HepG2 (cell line): ENCODE results near the gene FYTTD1. TPM values are rescaled to one million over a fixed set of nuclear protein-coding genes. Genes with fewer than 3 reads are reported as not detected.

Experiments
- ELF4 ChIP-seq: sonication (generic); formaldehyde crosslinking; IDR thresholded peaks from 2 replicates; pipeline ENCODE4 v1.5.0; 2020; ENCODE audit warnings: missing genetic modification reagents, mild to moderate bottlenecking, moderate library complexity, borderline replicate concordance
- FOXA1 ChIP-seq, 2 experiments: fragments of 450-650 bp in 1 of 2; sonication (generic) in 1 of 2; formaldehyde crosslinking in 1 of 2; IDR thresholded peaks; 2 replicates each; pipeline versions ENCODE4 v1.4.0 to v1.6.1; 2016 to 2020; ENCODE audit warnings: missing genetic modification reagents in 1 of 2
- FOXM1 ChIP-seq: sonication (generic); formaldehyde crosslinking; IDR thresholded peaks from 2 replicates; pipeline ENCODE4 v1.5.0; 2020; ENCODE audit warnings: missing genetic modification reagents
- HMG20B ChIP-seq: conservative IDR thresholded peaks from 2 replicates; pipeline ENCODE4 v1.6.1; 2016; ENCODE audit warnings: missing genetic modification reagents, missing compliant biosample characterization
- HOXA9 ChIP-seq: sonication (generic); formaldehyde crosslinking; IDR thresholded peaks from 2 replicates; pipeline ENCODE4 v1.8.1; 2022; ENCODE audit warnings: missing genetic modification reagents, mild to moderate bottlenecking, moderate library complexity, borderline replicate concordance
- NONO ChIP-seq, 2 experiments: fragments of 450-650 bp in 1 of 2; sonication (generic) in 1 of 2; formaldehyde crosslinking in 1 of 2; IDR thresholded peaks in 1 of 2; conservative IDR thresholded peaks in 1 of 2; 2 replicates each; pipeline versions ENCODE4 v1.6.1 to v1.8.0; 2017 to 2022; ENCODE audit warnings: mild to moderate bottlenecking in 1 of 2, missing genetic modification reagents in 1 of 2, moderate library complexity in 1 of 2
- SKI ChIP-seq: fragments of 450-650 bp; IDR thresholded peaks from one replicate; pipeline ENCODE4 v1.6.1; 2018; ENCODE audit warnings: mild to moderate bottlenecking; ENCODE audit not compliant: partially characterized antibody
- ZNF451 ChIP-seq: sonication (generic); formaldehyde crosslinking; IDR thresholded peaks from 2 replicates; pipeline ENCODE4 v1.5.0; 2020; ENCODE audit warnings: mild to moderate bottlenecking, missing genetic modification reagents
- ZNF777 ChIP-seq: sonication (generic); formaldehyde crosslinking; IDR thresholded peaks from 2 replicates; pipeline ENCODE4 v1.4.0; 2020; ENCODE audit warnings: missing genetic modification reagents
- polyA plus RNA-seq, 8 experiments: library from polyadenylated mRNA; depleted of rRNA in 3 of 8; stranded (reverse) in 7 of 8; unstranded in 1 of 8; fragments of >200 nt; fragmentation: Illumina TruSeq in 4 of 8; extraction: Trizol in 4 of 8; gene quantifications; 2 replicates each; pipeline versions ENCODE4 v1.2.1 to v1.2.3, GENCODE V29; 2011 to 2016; ENCODE audit warnings: low read depth in 4 of 8, missing spikeins in 1 of 8, mixed read lengths in 1 of 8; ENCODE audit not compliant: insufficient read depth in 1 of 8
- total RNA-seq, 5 experiments: library from RNA; depleted of rRNA; stranded (reverse); fragments of >200 nt; fragmentation: Illumina TruSeq; extraction: Trizol; gene quantifications; 2 replicates each; pipeline ENCODE4 v1.2.3, GENCODE V29; 2016; ENCODE audit warnings: low read depth in 1 of 5
- TF ChIP-seq, protein P1 (sequence below): sonication (generic); formaldehyde crosslinking; IDR thresholded peaks from 2 replicates; pipeline ENCODE4 v1.5.0; 2020; ENCODE audit warnings: mild to moderate bottlenecking, missing genetic modification reagents
- TF ChIP-seq, protein P2 (sequence below): sonication (generic); formaldehyde crosslinking; IDR thresholded peaks from 2 replicates; pipeline ENCODE4 v1.5.0; 2020; ENCODE audit warnings: mild to moderate bottlenecking, missing genetic modification reagents
- TF ChIP-seq, protein P3 (sequence below): sonication (generic); formaldehyde crosslinking; conservative IDR thresholded peaks from 2 replicates; pipeline ENCODE4 v1.8.0; 2022; ENCODE audit warnings: low read depth, missing genetic modification reagents
- TF ChIP-seq, protein P4 (sequence below): sonication (generic); formaldehyde crosslinking; IDR thresholded peaks from 2 replicates; pipeline ENCODE4 v1.4.0; 2020; ENCODE audit warnings: missing genetic modification reagents
- TF ChIP-seq, protein P5 (sequence below): sonication (generic); formaldehyde crosslinking; IDR thresholded peaks from 2 replicates; pipeline ENCODE4 v1.4.0; 2020; ENCODE audit warnings: missing genetic modification reagents, borderline replicate concordance

Gene FYTTD1
- total and polyA plus RNA-seq, 2 of the 13 experiments (the other 11 are each of a cell fraction or from before 2014, with no cell fraction given), result 6.5 to 28.8 TPM

DNA sequence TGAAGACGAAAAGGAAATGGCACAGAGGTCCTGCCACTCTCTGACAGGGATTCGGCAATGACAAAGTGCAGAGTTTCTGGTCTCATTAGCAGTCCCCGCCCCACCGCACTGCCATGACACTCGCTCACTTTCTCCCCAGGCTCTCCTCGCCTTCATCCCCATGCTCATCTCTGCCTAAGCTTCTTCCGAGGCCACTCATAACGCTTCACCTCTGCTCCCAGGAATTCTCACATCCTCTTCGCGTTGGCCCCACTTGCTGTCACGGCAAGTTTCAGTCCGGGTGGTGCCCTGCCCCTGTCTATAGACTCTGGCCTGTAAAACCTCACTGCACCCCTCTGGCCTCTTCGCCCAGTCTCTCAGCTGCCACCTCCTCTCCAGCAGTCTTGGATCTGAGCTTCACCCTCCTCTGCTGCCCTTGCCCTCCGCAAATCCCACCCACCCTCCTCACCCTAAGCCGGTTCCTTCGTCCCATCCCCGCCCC, 13.6 kb upstream of the FYTTD1 start (continued):
- TF ChIP-seq, protein P1, sequence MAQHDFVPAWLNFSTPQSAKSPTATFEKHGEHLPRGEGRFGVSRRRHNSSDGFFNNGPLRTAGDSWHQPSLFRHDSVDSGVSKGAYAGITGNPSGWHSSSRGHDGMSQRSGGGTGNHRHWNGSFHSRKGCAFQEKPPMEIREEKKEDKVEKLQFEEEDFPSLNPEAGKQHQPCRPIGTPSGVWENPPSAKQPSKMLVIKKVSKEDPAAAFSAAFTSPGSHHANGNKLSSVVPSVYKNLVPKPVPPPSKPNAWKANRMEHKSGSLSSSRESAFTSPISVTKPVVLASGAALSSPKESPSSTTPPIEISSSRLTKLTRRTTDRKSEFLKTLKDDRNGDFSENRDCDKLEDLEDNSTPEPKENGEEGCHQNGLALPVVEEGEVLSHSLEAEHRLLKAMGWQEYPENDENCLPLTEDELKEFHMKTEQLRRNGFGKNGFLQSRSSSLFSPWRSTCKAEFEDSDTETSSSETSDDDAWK, result no peak
- TF ChIP-seq, protein P2, sequence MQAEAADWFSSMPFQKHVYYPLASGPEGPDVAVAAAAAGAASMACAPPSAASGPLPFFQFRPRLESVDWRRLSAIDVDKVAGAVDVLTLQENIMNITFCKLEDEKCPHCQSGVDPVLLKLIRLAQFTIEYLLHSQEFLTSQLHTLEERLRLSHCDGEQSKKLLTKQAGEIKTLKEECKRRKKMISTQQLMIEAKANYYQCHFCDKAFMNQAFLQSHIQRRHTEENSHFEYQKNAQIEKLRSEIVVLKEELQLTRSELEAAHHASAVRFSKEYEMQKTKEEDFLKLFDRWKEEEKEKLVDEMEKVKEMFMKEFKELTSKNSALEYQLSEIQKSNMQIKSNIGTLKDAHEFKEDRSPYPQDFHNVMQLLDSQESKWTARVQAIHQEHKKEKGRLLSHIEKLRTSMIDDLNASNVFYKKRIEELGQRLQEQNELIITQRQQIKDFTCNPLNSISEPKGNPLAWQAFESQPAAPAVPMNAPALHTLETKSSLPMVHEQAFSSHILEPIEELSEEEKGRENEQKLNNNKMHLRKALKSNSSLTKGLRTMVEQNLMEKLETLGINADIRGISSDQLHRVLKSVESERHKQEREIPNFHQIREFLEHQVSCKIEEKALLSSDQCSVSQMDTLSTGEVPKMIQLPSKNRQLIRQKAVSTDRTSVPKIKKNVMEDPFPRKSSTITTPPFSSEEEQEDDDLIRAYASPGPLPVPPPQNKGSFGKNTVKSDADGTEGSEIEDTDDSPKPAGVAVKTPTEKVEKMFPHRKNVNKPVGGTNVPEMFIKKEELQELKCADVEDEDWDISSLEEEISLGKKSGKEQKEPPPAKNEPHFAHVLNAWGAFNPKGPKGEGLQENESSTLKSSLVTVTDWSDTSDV (CRISPR knock-in tag), result no peak
- TF ChIP-seq, protein P3, sequence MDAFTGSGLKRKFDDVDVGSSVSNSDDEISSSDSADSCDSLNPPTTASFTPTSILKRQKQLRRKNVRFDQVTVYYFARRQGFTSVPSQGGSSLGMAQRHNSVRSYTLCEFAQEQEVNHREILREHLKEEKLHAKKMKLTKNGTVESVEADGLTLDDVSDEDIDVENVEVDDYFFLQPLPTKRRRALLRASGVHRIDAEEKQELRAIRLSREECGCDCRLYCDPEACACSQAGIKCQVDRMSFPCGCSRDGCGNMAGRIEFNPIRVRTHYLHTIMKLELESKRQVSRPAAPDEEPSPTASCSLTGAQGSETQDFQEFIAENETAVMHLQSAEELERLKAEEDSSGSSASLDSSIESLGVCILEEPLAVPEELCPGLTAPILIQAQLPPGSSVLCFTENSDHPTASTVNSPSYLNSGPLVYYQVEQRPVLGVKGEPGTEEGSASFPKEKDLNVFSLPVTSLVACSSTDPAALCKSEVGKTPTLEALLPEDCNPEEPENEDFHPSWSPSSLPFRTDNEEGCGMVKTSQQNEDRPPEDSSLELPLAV (CRISPR knock-in tag), result no peak
- TF ChIP-seq HMG20B (CRISPR knock-in tag) (no peak), ZNF451 (no peak), ELF4 (CRISPR knock-in tag) (0 out of 2 replicates have a peak, but pooled peaks have one; percentile 19), FOXM1 (no peak), NONO (IDR thresholded peaks at IDR 0.05) (no peak), NONO (CRISPR knock-in tag; conservative IDR thresholded peaks at IDR 0.05) (no peak), FOXA1 (IDR thresholded peaks at IDR 0.05) (no peak), FOXA1 (CRISPR knock-in tag; IDR thresholded peaks at IDR 0.05) (no peak), HOXA9 (CRISPR knock-in tag) (no peak), ZNF777 (no peak), SKI (no peak)
- TF ChIP-seq, protein P4, sequence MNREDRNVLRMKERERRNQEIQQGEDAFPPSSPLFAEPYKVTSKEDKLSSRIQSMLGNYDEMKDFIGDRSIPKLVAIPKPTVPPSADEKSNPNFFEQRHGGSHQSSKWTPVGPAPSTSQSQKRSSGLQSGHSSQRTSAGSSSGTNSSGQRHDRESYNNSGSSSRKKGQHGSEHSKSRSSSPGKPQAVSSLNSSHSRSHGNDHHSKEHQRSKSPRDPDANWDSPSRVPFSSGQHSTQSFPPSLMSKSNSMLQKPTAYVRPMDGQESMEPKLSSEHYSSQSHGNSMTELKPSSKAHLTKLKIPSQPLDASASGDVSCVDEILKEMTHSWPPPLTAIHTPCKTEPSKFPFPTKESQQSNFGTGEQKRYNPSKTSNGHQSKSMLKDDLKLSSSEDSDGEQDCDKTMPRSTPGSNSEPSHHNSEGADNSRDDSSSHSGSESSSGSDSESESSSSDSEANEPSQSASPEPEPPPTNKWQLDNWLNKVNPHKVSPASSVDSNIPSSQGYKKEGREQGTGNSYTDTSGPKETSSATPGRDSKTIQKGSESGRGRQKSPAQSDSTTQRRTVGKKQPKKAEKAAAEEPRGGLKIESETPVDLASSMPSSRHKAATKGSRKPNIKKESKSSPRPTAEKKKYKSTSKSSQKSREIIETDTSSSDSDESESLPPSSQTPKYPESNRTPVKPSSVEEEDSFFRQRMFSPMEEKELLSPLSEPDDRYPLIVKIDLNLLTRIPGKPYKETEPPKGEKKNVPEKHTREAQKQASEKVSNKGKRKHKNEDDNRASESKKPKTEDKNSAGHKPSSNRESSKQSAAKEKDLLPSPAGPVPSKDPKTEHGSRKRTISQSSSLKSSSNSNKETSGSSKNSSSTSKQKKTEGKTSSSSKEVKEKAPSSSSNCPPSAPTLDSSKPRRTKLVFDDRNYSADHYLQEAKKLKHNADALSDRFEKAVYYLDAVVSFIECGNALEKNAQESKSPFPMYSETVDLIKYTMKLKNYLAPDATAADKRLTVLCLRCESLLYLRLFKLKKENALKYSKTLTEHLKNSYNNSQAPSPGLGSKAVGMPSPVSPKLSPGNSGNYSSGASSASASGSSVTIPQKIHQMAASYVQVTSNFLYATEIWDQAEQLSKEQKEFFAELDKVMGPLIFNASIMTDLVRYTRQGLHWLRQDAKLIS (CRISPR knock-in tag), result no peak
- TF ChIP-seq, protein P5, sequence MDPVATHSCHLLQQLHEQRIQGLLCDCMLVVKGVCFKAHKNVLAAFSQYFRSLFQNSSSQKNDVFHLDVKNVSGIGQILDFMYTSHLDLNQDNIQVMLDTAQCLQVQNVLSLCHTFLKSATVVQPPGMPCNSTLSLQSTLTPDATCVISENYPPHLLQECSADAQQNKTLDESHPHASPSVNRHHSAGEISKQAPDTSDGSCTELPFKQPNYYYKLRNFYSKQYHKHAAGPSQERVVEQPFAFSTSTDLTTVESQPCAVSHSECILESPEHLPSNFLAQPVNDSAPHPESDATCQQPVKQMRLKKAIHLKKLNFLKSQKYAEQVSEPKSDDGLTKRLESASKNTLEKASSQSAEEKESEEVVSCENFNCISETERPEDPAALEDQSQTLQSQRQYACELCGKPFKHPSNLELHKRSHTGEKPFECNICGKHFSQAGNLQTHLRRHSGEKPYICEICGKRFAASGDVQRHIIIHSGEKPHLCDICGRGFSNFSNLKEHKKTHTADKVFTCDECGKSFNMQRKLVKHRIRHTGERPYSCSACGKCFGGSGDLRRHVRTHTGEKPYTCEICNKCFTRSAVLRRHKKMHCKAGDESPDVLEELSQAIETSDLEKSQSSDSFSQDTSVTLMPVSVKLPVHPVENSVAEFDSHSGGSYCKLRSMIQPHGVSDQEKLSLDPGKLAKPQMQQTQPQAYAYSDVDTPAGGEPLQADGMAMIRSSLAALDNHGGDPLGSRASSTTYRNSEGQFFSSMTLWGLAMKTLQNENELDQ, result no peak
